PC-9 (cell line): ENCODE measurements around the gene CNTN4.

Experiments used
- CTCF ChIP-seq: fragments of 200-600 bp; sonication (generic); conservative IDR thresholded peaks from 2 replicates; pipeline ENCODE4 v1.6.1; 2017; ENCODE audit warnings: mixed run types, antibody characterized with exemption, mild to moderate bottlenecking, moderate library complexity
- EZH2 ChIP-seq: fragments of 200-600 bp; sonication (generic); IDR thresholded peaks from 2 replicates; pipeline ENCODE4 v1.8.0; 2017; ENCODE audit warnings: antibody characterized with exemption, low read depth

- no peak for TF ChIP-seq CTCF
- no peak for TF ChIP-seq EZH2
These were observed 781.6 kb downstream of the CNTN4 start for GRCh38 chr3:2880218-2880756.
